ENCODE measurements around the gene HYCC1.

GRCh38 chr7:23003505-23004246 is 10.3 kb downstream of the HYCC1 start:
- TF ChIP-seq EZH2 (IDR thresholded peaks at IDR 0.05; ENCODE audit: borderline replicate concordance, insufficient read depth, low read depth, low read length, poor library complexity, severe bottlenecking) = no peak
- TF ChIP-seq, protein P1, sequence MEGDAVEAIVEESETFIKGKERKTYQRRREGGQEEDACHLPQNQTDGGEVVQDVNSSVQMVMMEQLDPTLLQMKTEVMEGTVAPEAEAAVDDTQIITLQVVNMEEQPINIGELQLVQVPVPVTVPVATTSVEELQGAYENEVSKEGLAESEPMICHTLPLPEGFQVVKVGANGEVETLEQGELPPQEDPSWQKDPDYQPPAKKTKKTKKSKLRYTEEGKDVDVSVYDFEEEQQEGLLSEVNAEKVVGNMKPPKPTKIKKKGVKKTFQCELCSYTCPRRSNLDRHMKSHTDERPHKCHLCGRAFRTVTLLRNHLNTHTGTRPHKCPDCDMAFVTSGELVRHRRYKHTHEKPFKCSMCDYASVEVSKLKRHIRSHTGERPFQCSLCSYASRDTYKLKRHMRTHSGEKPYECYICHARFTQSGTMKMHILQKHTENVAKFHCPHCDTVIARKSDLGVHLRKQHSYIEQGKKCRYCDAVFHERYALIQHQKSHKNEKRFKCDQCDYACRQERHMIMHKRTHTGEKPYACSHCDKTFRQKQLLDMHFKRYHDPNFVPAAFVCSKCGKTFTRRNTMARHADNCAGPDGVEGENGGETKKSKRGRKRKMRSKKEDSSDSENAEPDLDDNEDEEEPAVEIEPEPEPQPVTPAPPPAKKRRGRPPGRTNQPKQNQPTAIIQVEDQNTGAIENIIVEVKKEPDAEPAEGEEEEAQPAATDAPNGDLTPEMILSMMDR (IDR thresholded peaks at IDR 0.05) = no peak

All from B cell (primary cell).